Natural killer cell (primary cell): Measurements from ENCODE around the gene ZNF202. TPM values are rescaled to one million over a fixed set of nuclear protein-coding genes. Genes with fewer than 3 reads are reported as not detected.

Source experiments
- ATAC-seq, 3 donors: fragments of 150-1000 bp in 2 of 3; fragments of 200-7000 bp in 1 of 3; cut with Tn5 transposase; 1 replicate in 1 of 3; 2 replicates in 2 of 3; pipeline ENCODE4 v1.10.0; 2021; ENCODE audit warnings: mild to moderate bottlenecking in 2 of 3, moderate library complexity in 2 of 3
- DNase-seq, 2 donors: peaks; one replicate each; pipeline versions ENCODE4 v3.0.0 to v3.0.0-alpha.2; 2013 to 2021; ENCODE audit warnings: mixed read lengths in 1 of 2
- H3K27ac ChIP-seq: one replicate; pipeline ENCODE4 v1.5.1; 2013; ENCODE audit warnings: mild to moderate bottlenecking, low read length
- H3K27me3 ChIP-seq: one replicate; pipeline ENCODE4 v1.6.1; 2013; ENCODE audit warnings: low read length; ENCODE audit not compliant: control insufficient read depth, insufficient read depth
- H3K36me3 ChIP-seq: one replicate; pipeline ENCODE4 v1.6.1; 2013; ENCODE audit warnings: low read length; ENCODE audit not compliant: control insufficient read depth, insufficient read depth
- H3K4me1 ChIP-seq: one replicate; pipeline ENCODE4 v1.6.1; 2013; ENCODE audit warnings: low read length; ENCODE audit not compliant: control insufficient read depth, insufficient read depth
- H3K4me3 ChIP-seq: one replicate; pipeline ENCODE4 v1.5.1; 2013; ENCODE audit warnings: low read length
- H3K9me3 ChIP-seq: one replicate; pipeline ENCODE4 v1.6.1; 2013; ENCODE audit warnings: low read length; ENCODE audit not compliant: control insufficient read depth, insufficient read depth
- H3K27ac Mint-ChIP-seq, 2 donors: one replicate each; pipeline ENCODE4 v1.8.0; 2022; ENCODE audit warnings: mild to moderate bottlenecking in 2 of 2, mixed read lengths in 2 of 2, moderate library complexity in 1 of 2
- H3K27me3 Mint-ChIP-seq, 2 donors: one replicate each; pipeline ENCODE4 v1.8.0; 2022; ENCODE audit warnings: low read depth in 2 of 2, mixed read lengths in 2 of 2
- H3K36me3 Mint-ChIP-seq: one replicate; pipeline ENCODE4 v1.8.0; 2022; ENCODE audit warnings: mixed read lengths
- H3K4me1 Mint-ChIP-seq, 2 donors: one replicate each; pipeline ENCODE4 v1.8.0; 2022; ENCODE audit warnings: mixed read lengths in 2 of 2
- H3K4me3 Mint-ChIP-seq: one replicate; pipeline ENCODE4 v1.8.0; 2022; ENCODE audit warnings: mild to moderate bottlenecking, moderate library complexity, mixed read lengths
- H3K9me3 Mint-ChIP-seq, 2 donors: one replicate each; pipeline ENCODE4 v1.8.0; 2022; ENCODE audit warnings: mixed read lengths in 2 of 2
- CTCF ChIP-seq: fragments of 200-600 bp; IDR thresholded peaks from one replicate; pipeline ENCODE4 v1.8.0; 2022; ENCODE audit warnings: antibody characterized with exemption
- WGBS: methylation state at CpG from one replicate; pipeline ENCODE4 v1.1.7; 2013; ENCODE audit warnings: missing lambda C conversion rate; ENCODE audit not compliant: insufficient coverage; 5-methylcytosine and 5-hydroxymethylcytosine counted together
- intact Hi-C: fragments of 100-400 bp; cut with micrococcal nuclease; formaldehyde crosslinking; loops from one replicate; pipeline ENCODE4 v1.14.2; 2022
- total RNA-seq, 4 donors: library from RNA; stranded (reverse); fragments of 120-200 nt in 1 of 4; gene quantifications; one replicate each; pipeline versions ENCODE4 v1.2.3 to v1.2.4, GENCODE V29; 2013 to 2022

Gene ZNF202
- total RNA-seq, 3 donors from 2014 or later (not counting 1 experiment from before 2014, with no cell fraction given) = 6.8 to 12.6 (median 10.7) TPM

- peaks cover 6 to 8% of the 10 kb centered on the region in 2 donors for H3K27me3 Mint-ChIP-seq
- no peak overlapping the region for H3K4me3 Mint-ChIP-seq
- Histone ChIP-seq H3K9me3 (no peaks in the 10 kb centered on the region), H3K4me1 (no peaks in the 10 kb centered on the region), H3K4me3 (no peak overlapping the region), H3K27ac (no peak overlapping the region), H3K27me3 (no peaks in the 10 kb centered on the region), H3K36me3 (no peaks in the 10 kb centered on the region)
- no peaks in the 10 kb centered on the region for H3K36me3 Mint-ChIP-seq
- DNase-seq = no peak
- no peak for ATAC-seq
- no peak overlapping the region for H3K27ac Mint-ChIP-seq
- WGBS = 73% methylated on average over 8 of the region's 9 CpGs
- TF ChIP-seq CTCF = no peak
- intact Hi-C loops = no loop called here
- H3K4me1 Mint-ChIP-seq = no peaks in the 10 kb centered on the region
- no peaks in the 10 kb centered on the region for H3K9me3 Mint-ChIP-seq
Observed at GRCh38 chr11:123702139-123702538, 39.3 kb downstream of the ZNF202 start.

- intact Hi-C loops = no loop called here
- Histone ChIP-seq H3K4me1 (no peaks in the 10 kb centered on the region), H3K9me3 (no peaks in the 10 kb centered on the region), H3K36me3 (no peaks in the 10 kb centered on the region), H3K4me3 (no peak overlapping the region), H3K27ac (no peak overlapping the region), H3K27me3 (no peaks in the 10 kb centered on the region)
- H3K4me1 Mint-ChIP-seq = no peaks in the 10 kb centered on the region
- no peak overlapping the region for H3K4me3 Mint-ChIP-seq
- H3K36me3 Mint-ChIP-seq = no peaks in the 10 kb centered on the region
- ATAC-seq (no peak), DNase-seq (no peak)
- peaks cover 10 to 12% of the 10 kb centered on the region in 2 donors for H3K27me3 Mint-ChIP-seq
- 57% methylated on average over 3 of the region's 3 CpGs for WGBS
- no peak for TF ChIP-seq CTCF
- no peaks in the 10 kb centered on the region for H3K9me3 Mint-ChIP-seq
- no peak overlapping the region for H3K27ac Mint-ChIP-seq
Observed at GRCh38 chr11:123700772-123701171, 40.7 kb downstream of the ZNF202 start.

- Histone ChIP-seq H3K36me3 (no peaks in the 10 kb centered on the region), H3K27me3 (no peaks in the 10 kb centered on the region), H3K9me3 (no peaks in the 10 kb centered on the region), H3K4me1 (no peaks in the 10 kb centered on the region), H3K4me3 (no peak overlapping the region), H3K27ac (no peak overlapping the region)
- no peaks in the 10 kb centered on the region for H3K36me3 Mint-ChIP-seq
- H3K4me3 Mint-ChIP-seq = no peak overlapping the region
- no peak for TF ChIP-seq CTCF
- DNase-seq (no peak), ATAC-seq (no peak)
- intact Hi-C loops = no loop called here
- no peaks in the 10 kb centered on the region for H3K4me1 Mint-ChIP-seq
- peaks cover 13 to 14% of the 10 kb centered on the region in 2 donors for H3K27me3 Mint-ChIP-seq
- 58% methylated on average over 2 of the region's 2 CpGs for WGBS
- H3K27ac Mint-ChIP-seq = no peak overlapping the region
- H3K9me3 Mint-ChIP-seq = no peaks in the 10 kb centered on the region
Observed at GRCh38 chr11:123698546-123699127, 42.8 kb downstream of the ZNF202 start.

GRCh38 chr11:123696183-123696582 lies 45.3 kb downstream of the ZNF202 start:
- intact Hi-C loops = no loop called here
- no peaks in the 10 kb centered on the region for H3K36me3 ChIP-seq
- H3K27me3 ChIP-seq = peaks cover 5% of the 10 kb centered on the region
- H3K36me3 Mint-ChIP-seq = no peaks in the 10 kb centered on the region
- no peak overlapping the region for H3K27ac Mint-ChIP-seq
- no peaks in the 10 kb centered on the region for H3K9me3 ChIP-seq
- no peak overlapping the region for H3K27ac ChIP-seq
- no peak for ATAC-seq
- 75% methylated on average over 1 of the region's 2 CpGs for WGBS
- H3K4me3 Mint-ChIP-seq = no peak overlapping the region
- no peaks in the 10 kb centered on the region for H3K4me1 Mint-ChIP-seq
- no peak for DNase-seq
- H3K4me1 ChIP-seq = no peaks in the 10 kb centered on the region
- no peak overlapping the region for H3K4me3 ChIP-seq
- no peaks in the 10 kb centered on the region for H3K9me3 Mint-ChIP-seq
- TF ChIP-seq CTCF = no peak
- peaks cover 12 to 38% of the 10 kb centered on the region in 2 donors for H3K27me3 Mint-ChIP-seq
